Caki2 (cell line): ENCODE measurements around the gene GALNT14. TPM values are rescaled to one million over a fixed set of nuclear protein-coding genes. Genes with fewer than 3 reads are reported as not detected.

Experiments
- DNase-seq: peaks from one replicate; pipeline ENCODE4 v3.0.0-alpha.2; 2015; ENCODE audit warnings: low read depth
- in situ Hi-C: cut with HindIII; loops from 2 replicates; pipeline ENCODE4 v1.10.0; 2016; ENCODE audit warnings: low sequenced_read_pairs, low pct_unique_long_range_greater_than_20kb, mixed read lengths
- total RNA-seq: library from RNA; depleted of rRNA; stranded (reverse); fragments of >200 nt; shearing (Covaris generic); gene quantifications from 2 replicates; pipeline ENCODE4 v1.2.3, GENCODE V29; 2014; ENCODE audit warnings: low replicate concordance; rRNA removed

GALNT14 gene
- total RNA-seq, 1 experiment from 2014 or later, result 251 TPM

GRCh38 chr2:30865892-30866681 is 272.2 kb downstream of the GALNT14 start:
- no peak for DNase-seq
- in situ Hi-C loops, result no loop called here

DNA sequence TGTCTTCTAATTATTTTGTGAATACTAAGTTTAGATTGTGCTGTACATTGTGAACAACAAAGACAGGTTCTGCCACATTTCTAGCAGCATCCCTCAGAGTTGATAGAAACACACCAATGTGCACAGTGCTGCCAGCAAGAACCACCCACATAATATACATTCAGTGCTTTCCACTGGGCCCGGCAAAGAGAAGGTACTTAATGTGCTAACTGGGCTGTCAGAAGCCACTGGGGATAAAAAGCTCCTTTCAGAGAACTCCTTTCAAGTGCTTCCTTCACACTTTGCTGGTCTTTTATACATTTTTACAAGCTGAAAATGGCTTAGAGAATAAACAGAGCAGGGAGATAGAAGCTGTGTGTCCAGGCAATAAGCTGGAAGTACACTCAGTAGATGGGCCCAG is 273.0 kb downstream of the GALNT14 start:
- in situ Hi-C loops, result no loop called here

DNA sequence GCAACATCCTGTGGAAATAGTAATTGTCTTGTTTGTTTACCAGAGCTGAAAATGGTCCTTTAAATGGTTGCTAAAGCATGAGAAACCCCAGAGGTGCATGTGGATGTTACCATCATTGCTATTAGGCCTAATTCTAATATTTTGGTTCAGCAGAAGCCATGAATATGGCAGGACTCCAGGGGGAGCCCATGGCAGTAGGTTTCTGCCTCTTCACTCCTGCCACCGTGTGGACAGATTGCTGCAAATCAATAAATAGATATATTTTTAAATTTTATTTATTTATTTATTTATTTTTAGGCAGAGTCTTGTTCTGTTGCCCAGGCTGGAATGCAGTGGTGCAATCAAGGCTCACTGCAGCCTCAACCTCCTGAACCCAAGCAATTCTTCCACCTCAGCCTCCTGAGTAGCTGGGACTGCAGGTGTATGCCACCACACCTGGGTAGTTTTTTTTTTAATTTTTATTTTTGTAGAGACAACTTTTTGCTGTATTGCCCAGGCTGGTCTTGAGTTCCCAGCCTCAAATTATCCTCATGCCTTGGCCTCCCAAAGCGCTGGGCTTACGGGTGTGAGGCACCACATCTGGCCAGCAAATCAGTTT is 276.1 kb downstream of the GALNT14 start:
- in situ Hi-C loops, result no loop called here
- peak; percentile 30 for DNase-seq

More for the DNA sequence above, 273.0 kb downstream of the GALNT14 start:
- DNase-seq, result no peak

DNA sequence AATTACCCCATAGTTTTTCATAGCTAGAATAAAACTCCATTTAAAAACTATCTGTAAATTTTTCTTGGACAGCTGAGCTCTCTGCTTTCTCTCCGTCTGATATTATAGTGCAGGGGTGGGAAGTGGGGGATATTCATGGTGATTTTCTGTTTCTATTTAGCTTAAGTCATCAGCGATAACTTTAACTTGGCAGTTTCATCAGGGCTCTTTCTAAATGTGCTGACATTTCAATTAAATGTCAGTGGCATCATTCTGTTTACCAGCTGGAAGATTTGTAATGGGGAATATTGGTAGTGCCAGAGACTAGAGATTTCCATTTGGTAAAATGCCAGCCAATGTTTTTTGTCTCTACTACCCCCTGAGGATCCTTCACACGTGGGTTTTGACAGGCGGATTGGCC is 277.5 kb downstream of the GALNT14 start:
- in situ Hi-C loops, result no loop called here

More for the DNA sequence above, 277.5 kb downstream of the GALNT14 start:
- no peak for DNase-seq

Other genes with a start within 250 kb of the GALNT14 start
- 0.57 and 1.6 TPM in 2 replicates for gene CAPN14, start 79.1 kb upstream of the GALNT14 start, total RNA-seq
- 8.6 and 8.9 TPM in 2 replicates for gene EHD3, start 95.7 kb upstream of the GALNT14 start, total RNA-seq